Measurements from ENCODE around the gene TNFRSF13B. TPM values are rescaled to one million over a fixed set of nuclear protein-coding genes. Genes with fewer than 3 reads are reported as not detected.

The TNFRSF13B gene
- total RNA-seq, 1 donor from 2014 or later = not detected

DNA sequence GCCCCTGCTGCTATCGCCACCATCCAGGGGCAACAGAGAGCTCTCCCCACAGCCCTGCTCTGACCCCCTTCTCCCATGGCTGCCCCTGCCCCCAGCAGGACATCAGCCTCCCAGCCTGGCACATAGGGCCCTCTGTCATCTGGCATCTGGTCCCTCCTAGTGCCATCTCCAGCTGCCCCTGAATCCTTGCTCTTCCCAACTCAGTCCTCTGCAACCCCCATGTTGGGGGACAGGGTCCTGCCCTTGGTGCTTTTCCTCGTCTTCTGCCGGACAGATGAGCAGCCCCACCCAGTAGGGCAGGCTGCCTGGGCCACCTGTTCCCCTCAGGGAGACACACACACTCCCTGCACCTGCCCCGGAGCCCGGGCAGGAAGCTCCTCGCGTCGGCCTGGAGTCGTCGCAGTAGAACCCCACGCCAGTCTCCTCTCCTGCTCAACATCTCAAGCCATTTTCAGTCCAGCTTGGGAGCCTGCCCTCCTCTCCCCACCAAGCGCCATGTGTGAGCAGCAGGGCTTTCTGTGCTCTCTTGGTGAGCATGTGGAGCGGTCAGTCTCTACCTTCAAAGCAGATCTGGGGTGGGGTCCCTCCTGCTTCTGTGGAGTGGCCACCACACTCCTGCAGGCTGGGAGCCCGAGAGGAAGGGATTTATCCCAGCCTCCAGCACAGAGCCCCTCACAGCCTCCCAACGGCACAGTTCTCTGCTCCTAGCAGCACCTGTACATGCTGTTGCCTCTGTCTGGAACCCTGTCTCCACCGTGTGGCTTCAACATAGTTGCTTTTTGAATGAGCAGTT, 28.2 kb downstream of the TNFRSF13B start:
- DNase-seq (ENCODE audit: low spot score) (no peak), ATAC-seq (no peak)
- intact Hi-C loops (cut with DNase I) = no loop called here

DNA sequence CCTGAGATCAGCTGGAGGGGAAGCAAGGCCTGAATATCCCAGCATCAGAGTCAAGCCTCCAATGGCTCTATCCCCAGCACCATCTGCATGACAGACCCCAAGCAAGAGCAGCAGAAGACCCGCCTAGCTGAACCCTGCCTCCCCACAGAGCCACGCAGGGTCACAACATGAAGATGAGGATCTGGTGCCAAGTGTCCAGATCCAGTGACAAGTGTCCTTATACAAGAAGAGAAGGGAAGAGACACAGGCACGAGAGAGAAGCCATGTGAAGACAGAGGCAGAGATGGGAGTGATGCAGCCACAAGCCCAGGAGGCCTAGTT, 28.9 kb downstream of the TNFRSF13B start:
- intact Hi-C loops (cut with DNase I) = no loop called here
- ATAC-seq (no peak), DNase-seq (ENCODE audit: low spot score) (no peak)

DNA sequence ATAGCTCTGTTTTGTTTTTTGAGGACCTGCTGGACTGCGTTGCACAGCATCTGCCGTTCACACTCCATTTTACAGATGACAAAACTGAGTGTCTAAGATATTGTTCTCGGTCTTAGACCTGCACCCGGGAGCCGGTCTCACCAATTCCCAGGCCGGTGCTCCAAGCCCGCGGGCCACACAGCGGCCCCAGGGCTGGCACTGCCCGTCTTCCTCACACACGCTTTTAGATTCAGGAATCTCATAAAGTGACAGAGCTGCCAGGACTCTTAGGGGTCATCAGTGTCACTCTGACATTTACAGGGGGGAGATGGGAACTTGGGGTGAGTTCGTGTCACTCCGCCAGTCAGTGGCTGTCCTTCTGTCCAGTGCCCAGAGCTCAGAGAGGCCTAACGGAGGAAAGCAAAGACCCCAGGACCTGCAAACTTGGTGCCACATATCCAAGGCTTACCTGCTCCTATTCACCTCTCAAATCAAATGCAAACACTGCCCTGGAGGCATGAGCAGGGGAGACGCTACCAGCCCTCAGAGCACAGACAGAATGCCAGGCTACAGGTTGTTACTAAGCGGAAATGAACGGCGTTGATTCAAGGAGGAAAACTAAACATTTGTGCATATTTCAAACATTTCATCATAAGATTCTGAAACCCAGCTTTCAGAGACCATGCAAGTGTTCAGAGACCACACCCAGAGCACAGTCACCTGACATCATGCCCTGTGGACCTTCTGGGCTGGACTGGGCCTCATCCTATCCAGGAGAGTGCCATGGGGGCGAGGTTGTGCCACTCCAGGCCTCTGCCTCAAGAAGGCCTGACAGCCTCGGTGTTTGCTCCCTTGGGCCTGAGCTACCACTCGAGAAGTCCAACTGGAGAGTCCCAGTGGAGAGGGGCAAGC, 29.5 kb downstream of the TNFRSF13B start:
- intact Hi-C loops (cut with DNase I) = no loop called here
- ATAC-seq = no peak
- peak; percentile 45 for DNase-seq (ENCODE audit: low spot score)

DNA sequence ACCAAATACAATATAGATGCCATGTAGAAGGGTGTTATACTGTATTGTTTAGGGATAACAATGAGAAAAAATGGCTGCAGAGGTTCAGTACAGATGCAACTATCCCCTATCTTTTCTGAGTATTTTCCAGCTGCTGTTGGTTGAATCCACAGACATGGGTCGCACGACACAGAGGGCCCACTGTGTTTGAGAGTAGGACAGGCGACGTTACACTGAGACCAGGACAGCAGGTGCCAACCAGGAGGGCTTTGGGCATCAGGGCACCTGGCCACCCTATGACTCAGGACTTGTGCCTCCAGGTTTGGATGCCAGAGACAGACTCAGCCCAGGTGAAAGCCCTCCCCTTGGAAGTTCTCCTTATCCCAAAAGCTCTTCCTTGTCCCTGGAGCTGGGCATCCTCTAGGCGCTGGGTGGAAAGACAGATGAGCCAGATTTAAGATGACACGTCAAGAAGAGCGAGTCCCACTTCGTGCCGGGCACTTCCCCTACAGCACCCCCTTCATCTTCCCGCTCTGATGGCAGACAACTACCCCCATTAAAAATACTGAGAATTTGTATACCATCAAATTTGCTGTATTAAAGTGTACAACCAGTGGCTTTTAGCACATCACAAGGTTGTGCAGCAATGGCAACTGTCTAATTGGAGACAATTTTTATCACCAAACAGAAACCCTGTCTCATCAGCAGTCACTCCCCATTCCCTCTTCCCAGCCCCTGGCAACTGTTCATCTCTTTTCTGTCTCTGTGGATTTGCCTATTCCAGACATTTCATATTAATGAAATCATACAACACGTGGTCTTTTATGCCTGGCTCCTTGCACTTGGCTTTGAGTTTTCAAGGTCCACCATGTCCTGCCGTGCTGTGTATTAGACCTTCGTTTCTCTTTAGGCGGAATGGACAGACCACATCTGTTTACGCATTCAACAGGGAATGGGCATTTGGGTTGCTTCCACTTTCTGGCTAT, 30.6 kb downstream of the TNFRSF13B start:
- peak; percentile 19 for DNase-seq (ENCODE audit: low spot score)
- intact Hi-C loops (cut with DNase I) = no loop called here
- ATAC-seq = peak; percentile 52

DNA sequence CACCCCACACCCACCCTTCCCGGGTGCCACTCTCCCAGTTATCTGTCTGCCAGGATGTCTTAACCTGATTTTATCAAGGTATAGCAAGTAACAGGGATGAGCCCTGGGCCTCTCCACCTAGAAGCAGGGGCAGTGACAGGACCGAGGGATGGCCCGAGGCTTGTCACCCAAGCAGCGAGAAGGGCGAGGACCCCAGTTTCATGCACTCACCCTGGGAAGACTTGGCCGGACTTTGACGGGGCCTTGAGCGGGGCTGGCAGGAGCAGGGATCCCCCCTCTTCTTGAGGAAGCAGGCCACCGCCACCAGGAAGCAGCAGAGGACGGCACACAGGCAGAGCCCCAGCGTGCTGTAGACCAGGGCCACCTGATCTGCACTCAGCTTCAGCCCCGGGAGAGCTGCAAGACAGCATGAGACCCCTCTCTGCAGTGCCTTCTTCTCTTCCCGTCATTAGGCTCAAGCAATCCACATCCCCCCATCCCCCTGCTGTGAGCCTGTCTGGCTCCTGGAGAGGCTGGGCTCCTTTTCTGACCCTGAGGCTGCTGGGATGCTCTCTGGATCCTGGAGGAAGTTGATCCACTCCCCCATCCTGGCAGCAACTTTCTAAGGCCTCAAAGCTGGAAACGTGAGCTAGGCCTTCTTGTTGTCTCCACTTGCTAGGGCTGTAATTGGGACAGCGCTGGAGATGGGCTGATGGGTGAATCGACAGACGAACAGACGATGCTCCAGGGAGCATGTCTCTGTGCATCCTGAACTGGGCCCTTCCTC, 31.6 kb downstream of the TNFRSF13B start:
- intact Hi-C loops (cut with DNase I) = no loop called here
- DNase-seq (ENCODE audit: low spot score) (peak; percentile 36), ATAC-seq (no peak)

DNA sequence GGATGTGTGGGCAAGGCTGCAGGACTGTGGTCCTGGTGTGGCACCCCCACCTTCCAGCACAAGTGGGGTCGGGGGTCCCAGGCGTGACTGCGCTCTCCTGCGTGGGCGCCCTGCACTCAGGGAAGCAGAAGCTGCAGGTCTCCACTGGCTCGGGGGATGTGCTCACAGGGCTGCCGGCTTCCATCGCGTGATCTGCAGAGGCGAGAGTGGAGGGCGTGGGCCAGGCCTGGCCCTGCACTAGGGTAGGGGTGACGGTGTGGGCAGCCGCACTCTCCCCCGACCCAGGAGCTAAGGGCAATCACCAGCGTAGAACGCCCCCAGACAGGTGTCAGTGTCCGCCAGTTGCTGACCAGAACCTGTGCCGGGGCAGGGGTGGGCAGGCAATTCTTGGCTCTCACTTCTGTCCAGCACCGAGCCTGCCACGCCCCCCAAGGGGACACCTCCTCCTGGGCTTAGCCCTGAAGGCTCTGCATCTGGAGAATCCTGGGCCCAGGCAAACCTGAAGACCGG, 32.3 kb downstream of the TNFRSF13B start:
- intact Hi-C loops (cut with DNase I) = no loop called here
- ATAC-seq (no peak), DNase-seq (ENCODE audit: low spot score) (peak; percentile 49)

GRCh38 chr17:16939208-16939576, 32.7 kb downstream of the TNFRSF13B start:
- ATAC-seq = no peak
- intact Hi-C loops (cut with DNase I) = no loop called here
- DNase-seq (ENCODE audit: low spot score) = no peak

DNA sequence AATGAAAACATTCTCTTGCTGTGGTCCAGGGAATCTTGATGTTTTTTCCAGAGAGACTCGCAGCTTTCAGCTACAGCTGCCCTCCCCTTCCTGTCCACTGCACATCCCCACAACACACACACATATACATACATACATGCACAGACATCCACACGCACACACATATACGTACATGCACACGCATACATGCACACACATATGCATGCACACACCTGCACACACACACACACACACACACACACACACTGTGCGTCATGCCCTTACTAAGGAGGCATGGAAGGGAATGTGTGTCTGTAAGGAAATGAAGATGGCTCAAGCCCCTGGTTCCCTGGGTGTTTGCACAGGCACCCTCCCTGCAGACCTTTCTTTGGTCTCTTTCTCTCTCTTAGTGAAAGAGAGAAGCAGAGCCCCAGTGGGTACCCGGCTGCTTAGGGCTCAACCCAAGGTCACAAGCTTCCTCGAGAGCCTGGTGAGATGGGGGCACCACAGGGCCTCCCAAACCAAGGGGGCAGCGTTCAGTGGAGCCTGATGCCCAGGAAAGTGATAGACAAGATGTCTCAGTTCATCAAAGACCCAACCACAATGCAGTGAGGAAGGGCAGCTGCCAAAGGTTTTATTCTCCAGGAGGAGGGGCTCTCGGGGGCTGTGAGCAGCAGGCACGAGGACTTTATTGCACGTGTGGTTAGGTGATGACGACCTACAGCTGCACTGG, 33.3 kb downstream of the TNFRSF13B start:
- intact Hi-C loops (cut with DNase I) = no loop called here
- no peak for ATAC-seq
- DNase-seq (ENCODE audit: low spot score) = peak; percentile 14

- ATAC-seq = no peak
- intact Hi-C loops (cut with DNase I) = no loop called here
- DNase-seq (ENCODE audit: low spot score) = peak; percentile 12
Measured at GRCh38 chr17:16938031-16938430, 33.9 kb downstream of the TNFRSF13B start.

- intact Hi-C loops (cut with DNase I) = no loop called here
- DNase-seq (ENCODE audit: low spot score) (peak; percentile 34), ATAC-seq (no peak)
Measured at GRCh38 chr17:16937431-16937830, 34.5 kb downstream of the TNFRSF13B start.

DNA sequence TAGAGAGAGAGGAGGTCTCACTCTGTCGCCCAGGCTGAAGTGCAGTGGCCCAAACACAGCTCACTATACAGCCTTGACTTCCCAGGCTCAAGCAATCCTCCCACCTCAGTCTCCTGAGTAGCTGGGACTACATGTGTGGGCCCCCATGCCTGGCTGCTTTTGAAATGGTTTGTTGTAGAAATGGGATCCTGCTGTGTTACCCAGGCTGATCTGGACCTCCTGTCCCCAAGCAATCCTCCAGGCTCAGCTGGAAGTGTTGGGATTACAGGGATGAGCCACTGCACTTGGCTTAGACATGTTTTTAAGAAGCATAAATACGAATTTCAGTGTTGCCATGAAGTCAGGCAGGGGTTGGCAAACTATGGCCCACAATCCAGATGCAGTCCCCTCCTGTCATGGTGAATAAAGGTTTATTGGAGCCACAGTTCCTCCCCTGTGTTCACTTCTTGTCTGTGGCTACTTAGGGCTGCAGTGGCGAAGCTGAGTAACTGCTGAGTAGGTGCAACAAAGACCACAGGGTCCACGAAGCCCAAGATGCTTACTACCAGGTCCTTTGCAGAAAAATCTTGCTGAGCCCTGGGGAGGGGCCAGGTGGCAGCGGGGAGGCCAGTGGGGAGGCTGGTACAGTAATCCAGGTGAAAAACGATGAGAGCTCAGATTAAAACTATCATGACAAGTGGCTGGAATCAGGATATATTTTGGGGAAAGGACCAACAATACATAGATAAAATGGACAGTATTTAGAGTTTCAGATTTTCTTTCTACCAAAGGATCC, 35.2 kb downstream of the TNFRSF13B start:
- intact Hi-C loops (cut with DNase I) = no loop called here
- DNase-seq (ENCODE audit: low spot score) (peak; percentile 10), ATAC-seq (no peak)

GRCh38 chr17:16935786-16936185, 36.1 kb downstream of the TNFRSF13B start:
- no peak for ATAC-seq
- intact Hi-C loops (cut with DNase I) = no loop called here
- DNase-seq (ENCODE audit: low spot score) = peak; percentile 40

- ATAC-seq (no peak), DNase-seq (ENCODE audit: low spot score) (peak; percentile 27)
- intact Hi-C loops (cut with DNase I) = no loop called here
Measured at GRCh38 chr17:16935241-16935663, 36.7 kb downstream of the TNFRSF13B start.

GRCh38 chr17:16934836-16935235, 37.1 kb downstream of the TNFRSF13B start:
- DNase-seq (ENCODE audit: low spot score) (peak; percentile 44), ATAC-seq (no peak)
- intact Hi-C loops (cut with DNase I) = no loop called here

- no peak for ATAC-seq
- intact Hi-C loops (cut with DNase I) = no loop called here
- DNase-seq (ENCODE audit: low spot score) = peak; percentile 36
Measured at GRCh38 chr17:16934133-16934795, 37.7 kb downstream of the TNFRSF13B start.

GRCh38 chr17:16933317-16934132, 38.4 kb downstream of the TNFRSF13B start:
- DNase-seq (ENCODE audit: low spot score) (peak; percentile 32), ATAC-seq (no peak)
- intact Hi-C loops (cut with DNase I) = no loop called here
